ENCODE measurements around the gene RYR3.

- TF ChIP-seq CTCF (IDR thresholded peaks at IDR 0.05; ENCODE audit: insufficient read depth, low read length, poor library complexity, severe bottlenecking), result no peak
- TF ChIP-seq EZH2phosphoT487 (conservative IDR thresholded peaks at IDR 0.05; ENCODE audit: low read length), result no peak
These were observed 90.2 kb downstream of the RYR3 start for GRCh38 chr15:33400941-33401340.

Data from SU-DHL-6 (cell line).